Uterus (tissue), 4 donors: ENCODE results near the gene CFTR. TPM values are rescaled to one million over a fixed set of nuclear protein-coding genes. Genes with fewer than 3 reads are reported as not detected.

Experiments
- DNase-seq, 2 donors: peaks; one replicate each; pipeline ENCODE4 v3.0.0-alpha.2; 2019 to 2020
- H3K27ac ChIP-seq, 2 donors: fragments of 200-600 bp; sonication (generic); 1 replicate in 1 of 2; 2 replicates in 1 of 2; pipeline ENCODE4 v1.5.1; 2016 to 2018
- H3K27me3 ChIP-seq, 2 donors: fragments of 200-600 bp; sonication (generic); one replicate each; pipeline ENCODE4 v1.5.1; 2018 to 2019; ENCODE audit warnings: control low read depth in 1 of 2
- H3K36me3 ChIP-seq, 2 donors: fragments of 200-600 bp; sonication (generic); one replicate each; pipeline ENCODE4 v1.5.1; 2019; ENCODE audit warnings: control low read depth in 1 of 2
- H3K4me1 ChIP-seq, 2 donors: fragments of 200-600 bp; sonication (generic); one replicate each; pipeline ENCODE4 v1.5.1; 2018 to 2019; ENCODE audit warnings: control low read depth in 1 of 2
- H3K4me3 ChIP-seq, 2 donors: fragments of 200-600 bp; sonication (generic); 1 replicate in 1 of 2; 2 replicates in 1 of 2; pipeline ENCODE4 v1.5.1; 2018 to 2019; ENCODE audit warnings: mild to moderate bottlenecking in 1 of 2
- H3K9me3 ChIP-seq, 2 donors: fragments of 200-600 bp; sonication (generic); one replicate each; pipeline ENCODE4 v1.5.1; 2019; ENCODE audit warnings: control low read depth in 1 of 2
- POLR2A ChIP-seq, 2 donors: fragments of 450-650 bp; IDR thresholded peaks; one replicate each; pipeline ENCODE4 v1.6.1; 2016; ENCODE audit warnings: antibody characterized with exemption in 2 of 2, mild to moderate bottlenecking in 1 of 2, moderate library complexity in 1 of 2
- intact Hi-C: fragments of 100-400 bp; cut with DNase I; formaldehyde crosslinking; loops from one replicate; pipeline ENCODE4 v1.15.1; 2023; ENCODE audit warnings: low total_unique reads
- total RNA-seq, 4 donors: library from RNA; depleted of rRNA in 3 of 4; stranded (reverse); fragments of >200 nt in 3 of 4; gene quantifications; one replicate each; pipeline versions ENCODE4 v1.1.0 to v1.2.4, GENCODE V29; 2014 to 2023
- TF ChIP-seq, protein P1 (sequence below), 4 experiments: fragments of 200-600 bp in 2 of 4; fragments of 450-650 bp in 2 of 4; sonication (generic) in 2 of 4; IDR thresholded peaks; one replicate each; pipeline ENCODE4 v1.5.1; 2016 to 2019; ENCODE audit warnings: antibody characterized with exemption in 4 of 4, mild to moderate bottlenecking in 2 of 4, moderate library complexity in 1 of 4
- donor health status: DM: yes; HTN: yes; CAD: no.

CFTR gene
- total RNA-seq, 4 donors from 2014 or later: under 0.01 to 11.6 (median under 0.01) TPM; not detected in 1

DNA sequence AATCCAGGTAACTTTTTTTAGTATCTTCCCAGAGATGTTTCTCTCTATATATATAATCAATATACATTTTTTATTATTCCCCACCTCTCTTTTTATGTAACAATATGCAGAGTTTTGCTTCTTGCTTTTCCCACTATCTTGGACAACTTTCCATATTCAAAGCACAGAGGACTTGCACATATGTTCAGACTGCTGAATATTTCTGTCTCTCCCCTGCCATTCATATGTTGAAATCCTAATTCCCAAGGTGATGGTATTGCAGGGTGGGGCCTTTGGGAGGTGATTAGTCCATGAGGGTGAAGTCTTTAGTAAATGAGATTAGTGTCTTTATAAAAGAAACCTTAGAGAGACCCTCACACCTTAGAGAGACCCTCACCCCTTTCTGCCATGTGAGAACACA lies 72.8 kb downstream of the CFTR start:
- Histone ChIP-seq H3K9me3 (no peaks in the 10 kb centered on the region), H3K4me1 (no peaks in the 10 kb centered on the region), H3K27ac (no peak overlapping the region), H3K36me3 (no peaks in the 10 kb centered on the region), H3K4me3 (no peak overlapping the region), H3K27me3 (no peaks in the 10 kb centered on the region)
- intact Hi-C loops: no loop called here
- TF ChIP-seq POLR2A (IDR thresholded peaks at IDR 0.05): no peak
- TF ChIP-seq, protein P1, sequence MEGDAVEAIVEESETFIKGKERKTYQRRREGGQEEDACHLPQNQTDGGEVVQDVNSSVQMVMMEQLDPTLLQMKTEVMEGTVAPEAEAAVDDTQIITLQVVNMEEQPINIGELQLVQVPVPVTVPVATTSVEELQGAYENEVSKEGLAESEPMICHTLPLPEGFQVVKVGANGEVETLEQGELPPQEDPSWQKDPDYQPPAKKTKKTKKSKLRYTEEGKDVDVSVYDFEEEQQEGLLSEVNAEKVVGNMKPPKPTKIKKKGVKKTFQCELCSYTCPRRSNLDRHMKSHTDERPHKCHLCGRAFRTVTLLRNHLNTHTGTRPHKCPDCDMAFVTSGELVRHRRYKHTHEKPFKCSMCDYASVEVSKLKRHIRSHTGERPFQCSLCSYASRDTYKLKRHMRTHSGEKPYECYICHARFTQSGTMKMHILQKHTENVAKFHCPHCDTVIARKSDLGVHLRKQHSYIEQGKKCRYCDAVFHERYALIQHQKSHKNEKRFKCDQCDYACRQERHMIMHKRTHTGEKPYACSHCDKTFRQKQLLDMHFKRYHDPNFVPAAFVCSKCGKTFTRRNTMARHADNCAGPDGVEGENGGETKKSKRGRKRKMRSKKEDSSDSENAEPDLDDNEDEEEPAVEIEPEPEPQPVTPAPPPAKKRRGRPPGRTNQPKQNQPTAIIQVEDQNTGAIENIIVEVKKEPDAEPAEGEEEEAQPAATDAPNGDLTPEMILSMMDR (IDR thresholded peaks at IDR 0.05): no peak
- no peak for DNase-seq

DNA sequence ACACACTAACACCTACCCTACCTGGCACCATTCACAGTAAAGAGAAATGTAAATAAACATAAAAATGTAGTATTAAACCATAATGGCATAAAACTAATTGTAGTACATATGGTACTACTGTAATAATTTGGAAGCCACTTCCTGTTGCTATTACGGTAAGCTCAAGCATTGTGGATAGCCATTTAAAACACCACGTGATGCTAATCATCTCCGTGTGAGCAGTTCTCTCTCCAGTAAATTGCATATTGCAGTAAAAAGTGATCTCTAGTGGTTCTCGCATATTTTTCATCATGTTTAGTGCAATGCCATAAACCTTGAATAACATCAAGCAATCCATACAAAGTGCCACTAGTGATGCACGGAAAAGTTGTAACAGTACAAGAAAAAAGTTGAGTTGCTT lies 75.4 kb downstream of the CFTR start:
- Histone ChIP-seq H3K4me3 (no peak overlapping the region), H3K9me3 (no peaks in the 10 kb centered on the region), H3K4me1 (no peaks in the 10 kb centered on the region), H3K27me3 (no peaks in the 10 kb centered on the region), H3K36me3 (no peaks in the 10 kb centered on the region), H3K27ac (no peak overlapping the region)
- no peak for DNase-seq
- TF ChIP-seq, protein P1 (IDR thresholded peaks at IDR 0.05): no peak
- TF ChIP-seq POLR2A (IDR thresholded peaks at IDR 0.05): no peak
- intact Hi-C loops: no loop called here

DNA sequence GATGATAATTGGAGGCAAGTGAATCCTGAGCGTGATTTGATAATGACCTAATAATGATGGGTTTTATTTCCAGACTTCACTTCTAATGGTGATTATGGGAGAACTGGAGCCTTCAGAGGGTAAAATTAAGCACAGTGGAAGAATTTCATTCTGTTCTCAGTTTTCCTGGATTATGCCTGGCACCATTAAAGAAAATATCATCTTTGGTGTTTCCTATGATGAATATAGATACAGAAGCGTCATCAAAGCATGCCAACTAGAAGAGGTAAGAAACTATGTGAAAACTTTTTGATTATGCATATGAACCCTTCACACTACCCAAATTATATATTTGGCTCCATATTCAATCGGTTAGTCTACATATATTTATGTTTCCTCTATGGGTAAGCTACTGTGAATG lies 79.6 kb downstream of the CFTR start:
- H3K27ac ChIP-seq: no peak overlapping the region
- TF ChIP-seq, protein P1 (IDR thresholded peaks at IDR 0.05): no peak
- TF ChIP-seq POLR2A (IDR thresholded peaks at IDR 0.05): no peak
- intact Hi-C loops: no loop called here
- no peaks in the 10 kb centered on the region for H3K36me3 ChIP-seq
- no peak for DNase-seq
- H3K27me3 ChIP-seq: no peaks in the 10 kb centered on the region
- no peak overlapping the region for H3K4me3 ChIP-seq
- H3K9me3 ChIP-seq: no peaks in the 10 kb centered on the region
- H3K4me1 ChIP-seq: no peaks in the 10 kb centered on the region

DNA sequence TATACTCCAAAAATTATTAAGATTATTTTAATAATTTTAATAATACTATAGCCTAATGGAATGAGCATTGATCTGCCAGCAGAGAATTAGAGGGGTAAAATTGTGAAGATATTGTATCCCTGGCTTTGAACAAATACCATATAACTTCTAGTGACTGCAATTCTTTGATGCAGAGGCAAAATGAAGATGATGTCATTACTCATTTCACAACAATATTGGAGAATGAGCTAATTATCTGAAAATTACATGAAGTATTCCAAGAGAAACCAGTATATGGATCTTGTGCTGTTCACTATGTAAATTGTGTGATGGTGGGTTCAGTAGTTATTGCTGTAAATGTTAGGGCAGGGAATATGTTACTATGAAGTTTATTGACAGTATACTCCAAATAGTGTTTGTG lies 80.2 kb downstream of the CFTR start:
- no peaks in the 10 kb centered on the region for H3K4me1 ChIP-seq
- no peak overlapping the region for H3K27ac ChIP-seq
- no peaks in the 10 kb centered on the region for H3K9me3 ChIP-seq
- H3K27me3 ChIP-seq: no peaks in the 10 kb centered on the region
- intact Hi-C loops: no loop called here
- H3K4me3 ChIP-seq: no peak overlapping the region
- no peak for DNase-seq
- TF ChIP-seq, protein P1 (IDR thresholded peaks at IDR 0.05): no peak
- no peak for TF ChIP-seq POLR2A (IDR thresholded peaks at IDR 0.05)
- H3K36me3 ChIP-seq: no peaks in the 10 kb centered on the region

DNA sequence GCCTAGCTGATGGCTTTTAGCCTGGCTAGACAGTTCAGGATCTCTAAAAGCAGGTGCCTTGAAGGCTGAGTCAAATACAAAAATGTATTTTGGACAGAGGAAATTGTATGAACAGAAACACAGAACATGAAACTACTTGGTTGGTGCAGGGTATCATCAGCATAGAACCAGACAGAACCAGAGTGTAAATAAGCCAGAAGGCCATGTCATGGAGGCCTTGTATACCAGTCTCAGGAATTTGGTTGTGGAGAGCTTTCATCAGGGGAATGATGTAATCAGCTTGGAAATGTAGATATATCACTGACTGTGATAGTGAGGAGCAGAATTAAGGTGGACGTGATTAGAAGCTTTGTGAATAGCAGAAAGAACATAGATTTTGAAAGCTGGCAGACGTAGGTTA lies 82.9 kb downstream of the CFTR start:
- H3K36me3 ChIP-seq: no peaks in the 10 kb centered on the region
- TF ChIP-seq, protein P1 (IDR thresholded peaks at IDR 0.05): no peak
- intact Hi-C loops: no loop called here
- H3K4me3 ChIP-seq: no peak overlapping the region
- H3K9me3 ChIP-seq: no peaks in the 10 kb centered on the region
- no peaks in the 10 kb centered on the region for H3K27me3 ChIP-seq
- no peak overlapping the region for H3K27ac ChIP-seq
- no peaks in the 10 kb centered on the region for H3K4me1 ChIP-seq
- DNase-seq: no peak
